ENCODE results near the gene TOX3. TPM values are rescaled to one million over a fixed set of nuclear protein-coding genes. Genes with fewer than 3 reads are reported as not detected.

TOX3 gene
- total RNA-seq, 1 experiment from 2014 or later, result 29.4 TPM

DNA sequence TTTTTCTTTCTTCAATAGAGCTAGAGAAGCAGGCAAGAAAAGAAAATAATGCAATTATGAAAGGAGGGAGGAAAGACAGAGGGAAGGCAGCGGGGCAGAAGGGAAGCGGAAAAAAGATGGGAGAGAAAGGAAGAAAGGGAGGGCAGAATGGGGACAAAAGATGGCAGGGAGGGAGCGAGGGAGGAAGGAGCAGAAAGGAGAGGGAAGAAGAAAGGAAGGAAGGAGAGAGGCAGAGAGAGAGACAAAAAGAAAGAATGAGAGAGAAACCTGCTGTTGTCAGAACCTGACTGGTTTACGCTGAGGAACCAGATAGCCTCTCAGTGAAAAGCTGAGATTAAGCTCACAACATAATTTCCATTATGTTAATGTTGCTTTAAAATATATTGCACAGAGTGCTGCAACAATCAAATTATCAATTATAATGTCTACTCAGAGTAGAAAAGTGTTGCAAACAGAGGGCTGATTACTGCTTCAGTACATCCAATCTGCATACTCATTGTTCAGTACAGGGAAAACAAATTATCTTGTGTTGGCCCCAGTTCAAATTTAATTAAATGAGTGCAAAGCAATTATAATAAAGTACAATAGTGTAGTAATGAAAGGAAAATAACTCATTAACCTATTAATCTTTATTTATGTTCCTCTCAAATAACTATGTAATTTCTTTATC, 32.0 kb upstream of the TOX3 start:
- CTCF ChIA-PET, result interaction anchor here (1.5 kb wide), 1 partner anchor 10 kb away, joined by 3 read pairs; no protein-coding TSS in a partner anchor
- BruUV-seq (replicated peaks), result no TSS peak

GRCh38 chr16:52578007-52578828, 31.3 kb upstream of the TOX3 start:
- no peak for TF ChIP-seq CTCF (IDR thresholded peaks at IDR 0.05; ENCODE audit: unreplicated experiment)
- DNase-seq, result no peak
- Mint-ChIP-seq H3K27me3 (ENCODE audit: unreplicated experiment) (no peaks in the 10 kb centered on the region), H3K36me3 (ENCODE audit: insufficient read depth, unreplicated experiment) (peaks cover 10% of the 10 kb centered on the region), H3K27ac (ENCODE audit: unreplicated experiment) (peak overlapping the region; percentile 54), H3K9me3 (ENCODE audit: low read depth, unreplicated experiment) (no peaks in the 10 kb centered on the region), H3K4me3 (ENCODE audit: low read depth, unreplicated experiment) (no peak overlapping the region), H3K4me1 (ENCODE audit: low read depth, unreplicated experiment) (peaks cover 75% of the 10 kb centered on the region)
- CTCF ChIA-PET, result interaction anchor here (0.9 to 1.5 kb wide), 2 partner anchors 9 to 508 kb away, joined by 3 read pairs; no protein-coding TSS in a partner anchor
- intact Hi-C loops (cut with micrococcal nuclease; ENCODE audit: unreplicated experiment), result no loop called here
- BruUV-seq (replicated peaks), result no TSS peak

More for the DNA sequence above, 32.0 kb upstream of the TOX3 start:
- Mint-ChIP-seq H3K36me3 (ENCODE audit: insufficient read depth, unreplicated experiment) (peaks cover 3% of the 10 kb centered on the region), H3K9me3 (ENCODE audit: low read depth, unreplicated experiment) (no peaks in the 10 kb centered on the region), H3K27ac (ENCODE audit: unreplicated experiment) (no peak overlapping the region), H3K27me3 (ENCODE audit: unreplicated experiment) (no peaks in the 10 kb centered on the region), H3K4me1 (ENCODE audit: low read depth, unreplicated experiment) (peaks cover 68% of the 10 kb centered on the region), H3K4me3 (ENCODE audit: low read depth, unreplicated experiment) (no peak overlapping the region)
- intact Hi-C loops (cut with micrococcal nuclease; ENCODE audit: unreplicated experiment), result no loop called here
- TF ChIP-seq CTCF (IDR thresholded peaks at IDR 0.05; ENCODE audit: unreplicated experiment), result no peak
- no peak for DNase-seq

- Mint-ChIP-seq H3K27me3 (ENCODE audit: unreplicated experiment) (no peaks in the 10 kb centered on the region), H3K27ac (ENCODE audit: unreplicated experiment) (no peak overlapping the region), H3K4me3 (ENCODE audit: low read depth, unreplicated experiment) (no peak overlapping the region), H3K4me1 (ENCODE audit: low read depth, unreplicated experiment) (peaks cover 85% of the 10 kb centered on the region), H3K9me3 (ENCODE audit: low read depth, unreplicated experiment) (no peaks in the 10 kb centered on the region), H3K36me3 (ENCODE audit: insufficient read depth, unreplicated experiment) (peaks cover 12% of the 10 kb centered on the region)
- no TSS peak for BruUV-seq (replicated peaks)
- DNase-seq, result no peak
- no peak for TF ChIP-seq CTCF (IDR thresholded peaks at IDR 0.05; ENCODE audit: unreplicated experiment)
- CTCF ChIA-PET, result interaction anchor here (0.6 kb wide), 1 partner anchor 230 kb away, joined by 3 read pairs; no protein-coding TSS in a partner anchor
- intact Hi-C loops (cut with micrococcal nuclease; ENCODE audit: unreplicated experiment), result no loop called here
Observed at GRCh38 chr16:52577130-52577706, 30.3 kb upstream of the TOX3 start.
